ENCODE measurements around the gene TRPM6.

The TRPM6 gene

GRCh38 chr9:74772121-74772520 is 115.6 kb downstream of the TRPM6 start:
- no peak for DNase-seq

- no peak for DNase-seq
Measured at GRCh38 chr9:74771672-74772071, 116.0 kb downstream of the TRPM6 start.

- no peak for DNase-seq
Measured at GRCh38 chr9:74771262-74771585, 116.5 kb downstream of the TRPM6 start.

GRCh38 chr9:74770508-74771261 is 117.0 kb downstream of the TRPM6 start:
- no peak for DNase-seq

DNA sequence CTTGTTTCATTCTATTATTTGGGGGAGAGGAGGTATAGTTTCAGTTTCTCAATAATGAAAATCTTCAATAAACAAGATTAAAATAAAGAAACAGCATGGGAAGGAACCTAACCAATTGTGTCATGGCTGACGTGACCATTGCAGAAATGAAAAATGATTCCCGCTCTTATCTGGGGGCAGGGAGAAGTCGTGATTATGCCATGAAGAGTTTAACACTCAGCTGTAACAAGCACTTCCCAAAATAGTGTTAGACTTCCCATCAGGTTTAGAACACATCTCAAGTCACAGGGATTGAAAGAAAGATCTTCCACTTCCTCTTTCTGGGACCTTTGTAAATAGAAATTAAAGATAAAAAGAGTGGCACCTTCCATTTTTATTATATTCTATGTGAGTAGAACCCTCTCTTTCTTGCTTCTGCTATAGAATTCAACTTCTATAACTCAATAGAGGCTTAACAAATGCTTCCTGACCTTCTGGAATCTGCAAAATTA is 122.2 kb downstream of the TRPM6 start:
- DNase-seq = no peak

- DNase-seq = no peak
Measured at GRCh38 chr9:74762950-74763349, 124.8 kb downstream of the TRPM6 start.

DNA sequence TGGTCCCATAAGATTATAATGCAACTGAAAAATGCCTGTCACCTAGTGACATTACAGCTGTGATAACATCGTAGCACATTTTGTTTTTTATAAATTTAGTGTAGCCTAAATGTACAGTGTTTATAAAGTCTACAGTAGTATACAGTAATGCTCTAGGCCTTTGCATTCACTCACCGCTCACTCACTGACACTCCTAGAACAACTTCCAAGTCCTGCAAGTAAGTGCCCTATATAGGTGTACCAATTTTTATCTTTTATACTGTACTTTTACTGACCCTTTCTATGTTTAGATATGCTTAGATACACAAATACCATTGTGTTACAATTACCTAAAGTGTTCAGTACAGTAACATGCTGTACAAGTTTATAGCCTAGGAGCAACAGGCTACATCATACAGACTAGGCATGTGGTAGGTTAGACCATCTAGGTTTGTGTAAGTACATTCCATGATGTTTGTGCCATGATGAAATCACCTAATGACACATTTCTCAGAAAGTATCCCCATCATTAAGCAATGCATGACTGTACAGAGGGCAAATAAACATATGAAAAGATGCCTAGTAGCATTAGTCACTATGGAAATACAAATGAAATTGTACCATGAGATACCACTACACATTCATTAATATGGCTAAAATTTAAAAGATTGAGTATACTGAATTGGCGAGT is 127.6 kb downstream of the TRPM6 start:
- no peak for DNase-seq

- DNase-seq = no peak
Measured at GRCh38 chr9:74755999-74756398, 131.7 kb downstream of the TRPM6 start.

DNA sequence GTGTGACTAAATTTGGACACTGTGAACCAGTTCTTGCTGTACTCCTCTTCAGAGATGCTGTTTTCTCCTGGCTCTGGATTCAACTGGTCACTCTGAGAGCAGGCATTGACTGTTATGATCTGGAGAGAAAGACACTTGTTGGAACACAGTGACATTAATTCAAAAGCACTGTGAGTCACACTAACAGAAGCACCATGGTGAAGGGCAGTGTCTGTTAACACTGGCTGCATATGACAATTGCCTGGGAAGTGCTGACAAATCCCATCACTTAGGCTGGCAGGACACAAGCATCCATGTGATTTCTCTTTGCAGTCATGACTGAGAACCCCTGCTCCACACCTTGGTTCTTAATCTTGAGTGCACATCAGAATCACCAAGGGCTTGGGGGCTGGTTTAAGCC is 132.4 kb downstream of the TRPM6 start:
- DNase-seq = no peak

GRCh38 chr9:74753650-74754049 is 134.1 kb downstream of the TRPM6 start:
- no peak for DNase-seq

GRCh38 chr9:74748966-74749365 is 138.8 kb downstream of the TRPM6 start:
- DNase-seq = no peak

- peak; percentile 48 for DNase-seq
Measured at GRCh38 chr9:74742792-74743730, 144.7 kb downstream of the TRPM6 start.

DNA sequence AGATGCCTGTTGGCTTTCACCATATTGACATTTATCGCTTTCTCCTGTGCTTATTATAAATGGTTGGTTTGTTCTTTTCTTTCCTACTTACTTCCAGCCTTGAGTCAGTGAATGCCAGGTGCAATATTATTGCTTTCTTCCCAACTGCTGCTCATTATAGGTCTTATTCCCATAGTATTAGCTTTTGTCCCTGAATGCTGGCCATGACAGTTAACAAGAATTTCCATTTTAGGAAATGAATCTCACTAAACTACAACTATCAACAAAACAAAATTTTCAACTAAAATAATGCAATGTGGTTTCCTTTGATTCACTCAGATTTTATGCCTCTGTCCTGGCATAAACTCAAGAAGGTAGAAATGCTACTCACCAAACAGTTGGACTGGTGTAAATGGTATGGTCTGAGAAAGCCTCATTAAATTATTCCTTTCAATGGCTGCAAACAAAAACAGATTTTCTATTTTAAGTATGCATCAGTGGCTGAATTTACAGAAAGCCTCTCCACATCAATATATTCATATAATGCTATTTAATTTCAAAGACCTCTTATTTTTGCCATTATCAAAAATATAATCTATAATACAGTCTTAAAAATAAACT is 145.4 kb downstream of the TRPM6 start:
- no peak for DNase-seq

GRCh38 chr9:74736646-74737045 is 151.1 kb downstream of the TRPM6 start:
- DNase-seq = no peak

DNA sequence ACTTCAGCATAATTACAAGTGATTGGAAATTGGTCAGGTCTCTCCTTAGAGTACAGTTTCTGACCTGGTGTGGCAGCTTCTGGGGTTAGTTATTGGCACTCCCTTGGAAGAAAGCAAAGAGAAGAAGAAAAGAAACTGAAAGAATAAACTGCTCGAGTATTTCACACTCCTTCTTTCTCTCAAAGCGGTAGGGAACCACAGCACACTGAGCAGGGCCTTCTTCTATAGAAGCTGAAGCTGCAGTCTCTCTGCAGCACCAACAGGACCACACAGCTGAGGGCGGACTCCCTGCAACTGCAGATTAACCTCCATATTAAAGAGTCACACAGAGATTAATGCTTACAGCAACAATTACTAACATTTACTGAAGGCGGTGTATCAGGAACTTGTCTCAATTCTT is 152.0 kb downstream of the TRPM6 start:
- no peak for DNase-seq

DNA sequence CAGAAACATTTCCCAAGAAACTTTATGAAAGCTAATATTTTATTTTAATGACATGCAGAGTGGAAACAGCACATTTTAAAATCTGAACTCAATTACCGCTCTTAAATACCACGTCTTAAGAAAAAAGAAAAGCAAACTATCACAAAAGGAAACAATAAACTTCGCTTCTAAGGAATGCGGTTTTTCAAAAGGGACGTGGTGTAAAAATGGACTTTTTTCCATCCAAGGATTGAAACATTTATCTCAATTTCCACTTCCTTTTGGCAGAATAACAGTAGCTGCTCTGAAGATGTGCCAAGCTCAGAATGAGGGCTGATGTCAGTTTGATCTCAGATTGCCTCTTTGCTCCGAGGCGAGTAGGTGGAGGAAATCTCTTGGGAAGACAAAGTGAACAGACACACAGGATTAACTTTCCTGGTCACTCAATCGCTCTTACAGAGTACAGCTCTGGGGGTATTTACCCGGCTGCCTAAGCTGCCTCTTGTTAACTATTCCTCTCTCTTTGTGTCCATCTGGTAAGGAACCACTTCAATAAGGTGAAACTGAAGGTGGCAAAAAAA is 158.5 kb downstream of the TRPM6 start:
- no peak for DNase-seq

DNA sequence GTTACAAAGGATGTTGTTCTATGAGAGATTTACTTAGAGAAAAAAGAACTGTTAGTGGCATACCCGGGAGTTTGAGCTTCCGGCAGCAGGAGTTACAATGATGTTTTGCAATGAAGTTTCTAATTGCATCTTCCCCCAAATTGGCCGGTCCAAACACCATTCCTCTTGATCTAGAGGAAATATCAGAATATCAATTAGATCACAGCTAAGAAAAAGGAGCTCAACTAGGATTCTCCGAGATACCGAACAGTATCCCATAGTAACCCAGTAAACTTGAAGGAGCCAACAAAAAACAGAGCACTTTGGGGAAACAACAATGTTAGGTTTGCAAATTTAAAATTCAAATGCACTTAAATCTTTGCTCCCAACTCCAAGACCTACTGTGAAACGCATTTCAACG is 159.5 kb downstream of the TRPM6 start:
- DNase-seq = no peak

GRCh38 chr9:74726581-74726980 is 161.1 kb downstream of the TRPM6 start:
- DNase-seq = no peak

- DNase-seq = no peak
Measured at GRCh38 chr9:74724317-74724716, 163.4 kb downstream of the TRPM6 start.

DNA sequence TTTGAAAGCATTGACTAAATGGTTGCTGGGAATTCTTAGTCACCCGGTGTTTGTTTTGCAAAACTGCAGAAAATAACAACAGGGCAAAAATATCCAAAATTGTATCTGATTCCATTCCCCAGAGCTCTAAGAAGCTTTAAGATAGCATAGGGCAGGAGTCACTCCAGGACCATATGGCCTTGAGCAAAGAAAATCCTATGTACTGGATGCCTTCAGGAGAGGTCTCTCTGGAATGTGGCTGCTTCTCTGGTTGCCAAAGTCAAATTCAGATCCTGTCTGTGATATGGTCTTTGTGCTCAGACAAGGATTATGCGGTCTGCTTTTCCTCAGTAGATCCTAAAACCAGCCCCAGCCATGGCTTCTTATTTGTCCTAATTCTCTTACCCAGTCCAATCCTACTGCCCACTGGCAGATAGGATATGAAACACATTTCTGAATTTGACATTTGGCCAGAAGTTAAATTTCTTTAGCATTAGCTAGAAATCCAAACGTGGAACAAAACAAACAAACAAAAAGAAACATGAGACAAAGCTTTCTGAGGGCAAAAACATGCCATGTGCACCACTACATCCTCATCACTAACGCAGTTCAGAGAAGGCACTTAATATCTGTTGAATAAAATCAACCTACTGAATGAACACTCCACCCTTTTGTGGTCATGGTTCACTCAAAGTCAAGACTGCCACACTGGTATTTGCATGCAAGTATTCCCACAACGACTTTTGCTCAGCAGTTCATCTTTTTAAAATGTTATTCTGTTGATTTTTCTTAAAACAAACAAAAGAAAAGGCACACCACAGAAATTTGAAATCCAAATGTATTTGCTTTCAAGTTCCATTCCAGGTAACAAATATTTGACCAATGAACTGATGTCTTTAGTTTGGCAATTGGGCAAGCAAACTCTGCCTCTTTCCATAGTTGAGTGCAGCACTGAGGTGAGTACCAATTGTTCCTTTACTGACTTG is 165.7 kb downstream of the TRPM6 start:
- DNase-seq = no peak

DNA sequence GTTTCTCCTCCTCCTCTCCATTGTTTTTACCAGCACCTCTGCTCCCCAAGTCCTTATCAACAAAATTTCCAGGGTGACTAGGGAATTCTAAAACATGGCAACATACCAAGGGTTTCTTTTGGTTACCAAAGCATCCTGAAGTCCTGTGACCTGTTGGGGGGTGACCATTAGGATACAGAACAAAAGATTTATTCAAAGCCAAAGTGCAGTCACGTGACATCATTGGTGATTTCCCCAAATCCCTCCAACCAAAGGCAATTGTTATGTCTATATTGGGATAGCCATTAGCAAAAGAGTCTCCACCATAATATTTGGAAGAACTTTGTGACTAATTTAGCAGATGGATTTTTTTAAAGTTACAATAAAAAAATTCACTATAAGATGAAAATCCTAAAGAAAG is 168.4 kb downstream of the TRPM6 start:
- DNase-seq = no peak

- no peak for DNase-seq
Measured at GRCh38 chr9:74718709-74719108, 169.0 kb downstream of the TRPM6 start.
